H7 (cell line): ENCODE measurements around the gene VWA1. TPM values are rescaled to one million over a fixed set of nuclear protein-coding genes. Genes with fewer than 3 reads are reported as not detected.
"Not testable (repeated sequence)": the region's sequence is repeated elsewhere in the genome, so short reads cannot be mapped to it uniquely, and the experiment has no call there.

Experiments
- DNase-seq: peaks from one replicate; pipeline ENCODE4 v3.0.0; 2012
- H3K27me3 ChIP-seq: 2 replicates; pipeline ENCODE4 v1.6.0; 2011; ENCODE audit warnings: mild to moderate bottlenecking, low read length; ENCODE audit not compliant: control insufficient read depth, insufficient read depth
- H3K36me3 ChIP-seq: replicated peaks from 2 replicates; pipeline ENCODE4 v1.5.1; 2011; ENCODE audit warnings: low read length; ENCODE audit not compliant: control insufficient read depth, insufficient read depth
- H3K4me3 ChIP-seq: 2 replicates; pipeline ENCODE4 v1.5.1; 2011; ENCODE audit warnings: low read depth, mild to moderate bottlenecking, control low read depth, low read length, moderate library complexity; ENCODE audit not compliant: insufficient read depth
- total RNA-seq: library from RNA; depleted of rRNA; stranded (reverse); fragments of >200 nt; shearing (Covaris generic); gene quantifications from 2 replicates; pipeline ENCODE4 v1.2.3, GENCODE V29; 2014

Gene VWA1
- total RNA-seq, 1 experiment from 2014 or later: 37.1 TPM

DNA sequence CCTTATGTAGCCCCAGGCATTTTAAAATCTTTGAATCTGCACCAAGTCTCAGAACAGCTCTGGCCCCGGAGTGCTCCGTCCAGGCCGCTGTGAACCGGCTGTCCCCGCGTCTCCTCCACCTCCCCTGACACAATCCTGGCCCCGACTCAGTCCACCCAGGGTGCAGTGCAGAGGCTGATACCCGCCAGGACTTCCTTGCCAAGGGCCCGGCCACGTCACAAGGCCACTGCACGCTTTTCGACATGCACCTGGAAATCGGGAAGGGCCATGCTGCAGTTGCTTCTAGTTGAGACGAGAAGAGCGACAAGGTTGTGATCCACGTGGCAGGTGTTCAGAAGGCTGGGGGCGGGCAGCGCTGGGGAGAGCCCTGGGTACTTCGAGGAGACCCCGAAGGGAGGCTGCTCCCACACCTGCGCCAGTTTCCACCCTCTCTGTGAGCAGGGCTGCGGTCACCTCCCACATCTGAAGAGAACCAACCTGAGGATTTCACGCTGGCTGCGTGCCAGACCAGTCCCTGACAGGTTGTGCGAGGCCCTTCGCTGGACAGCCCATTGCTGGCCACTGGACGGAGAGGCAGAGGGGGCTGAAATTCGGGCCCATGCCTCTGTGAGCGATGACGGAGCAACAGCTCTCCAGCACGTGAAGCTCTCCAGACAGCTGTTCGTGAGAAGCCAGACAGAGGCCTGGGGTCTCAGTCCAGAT lies 6.7 kb downstream of the VWA1 start:
- Histone ChIP-seq H3K36me3 (no peaks in the 10 kb centered on the region), H3K4me3 (no peak overlapping the region), H3K27me3 (no peaks in the 10 kb centered on the region)
- peak; percentile 47 for DNase-seq

DNA sequence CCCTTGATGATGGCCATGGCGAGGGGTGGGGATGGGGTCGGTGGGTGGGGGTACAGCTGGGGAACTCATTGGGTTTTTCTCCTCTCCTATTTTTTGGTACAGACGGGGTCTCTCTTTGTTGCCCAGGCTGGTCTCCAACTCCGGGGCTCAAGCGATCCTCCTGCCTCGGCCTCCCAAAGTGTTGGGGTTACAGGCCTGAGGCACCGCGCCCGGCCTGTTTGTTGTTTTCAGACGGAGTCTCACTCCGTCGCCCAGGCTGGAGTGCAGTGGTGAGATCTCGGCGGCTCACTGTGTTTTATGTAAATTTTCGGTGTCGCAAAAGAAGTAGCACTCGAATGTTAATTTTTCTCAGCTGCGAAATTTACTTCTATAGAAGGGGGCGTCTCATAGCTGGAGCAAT lies 11.1 kb downstream of the VWA1 start:
- H3K27me3 ChIP-seq, DNase-seq, H3K4me3 ChIP-seq, H3K36me3 ChIP-seq: not testable (repeated sequence)

DNA sequence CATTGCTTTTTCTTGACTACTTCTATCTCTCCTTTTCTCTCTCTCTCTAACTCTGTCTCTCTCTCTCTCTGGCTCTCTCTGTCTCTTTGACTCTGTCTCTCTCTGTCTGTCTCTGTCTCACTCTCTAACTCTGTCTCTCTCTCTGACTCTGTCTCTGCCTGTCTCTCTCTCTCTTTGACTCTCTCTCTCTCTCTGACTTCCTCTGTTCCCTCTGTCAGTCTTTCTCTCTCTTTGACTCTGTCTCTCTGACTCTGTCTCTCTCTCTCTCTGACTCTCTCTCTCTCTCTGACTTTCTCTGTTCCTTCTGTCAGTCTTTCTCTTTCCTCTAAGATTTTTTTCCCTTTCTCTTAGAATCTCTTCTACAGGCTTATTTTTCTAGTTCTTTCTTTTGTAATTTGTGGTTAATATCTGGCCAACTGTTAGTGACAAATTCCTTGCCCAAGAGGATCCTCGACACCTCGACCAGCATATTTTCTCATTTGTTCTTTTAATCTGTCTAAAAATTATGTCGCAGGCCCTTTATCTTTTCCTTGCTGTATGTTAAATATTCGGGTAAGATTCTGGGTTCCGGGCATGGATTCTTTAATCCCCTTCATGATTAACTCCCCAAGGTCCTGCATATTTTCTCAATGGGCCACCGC lies 13.7 kb downstream of the VWA1 start, which contains the start of gene ATAD3C:
Gene ATAD3C (plus strand): TSS at position 591 of the 641 bp plus-strand sequence. CDS start 995 bp downstream, outside the sequence.
- Histone ChIP-seq H3K36me3 (no peaks in the 10 kb centered on the region), H3K4me3 (no peak within 1 kb of the TSS), H3K27me3 (no peaks in the 10 kb centered on the region)
- no peak for DNase-seq

DNA sequence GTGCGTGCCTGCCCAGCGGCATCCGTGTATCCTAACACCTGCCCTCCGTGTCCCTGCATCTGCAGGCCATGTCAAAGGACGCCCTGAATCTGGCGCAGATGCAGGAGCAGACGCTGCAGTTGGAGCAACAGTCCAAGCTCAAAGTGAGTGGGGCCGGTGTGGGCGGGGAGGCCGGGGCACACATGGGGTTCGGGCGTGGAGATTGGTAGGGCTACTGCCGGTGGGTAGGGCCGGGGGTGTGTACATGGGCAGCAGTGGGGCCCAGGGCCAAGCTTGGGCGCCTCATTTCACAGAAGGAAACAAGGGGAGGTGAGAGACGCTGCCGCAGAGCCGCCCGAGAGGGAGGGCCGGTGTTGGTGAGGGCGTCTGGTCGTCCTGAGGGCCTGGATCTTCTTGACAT lies 15.1 kb downstream of the VWA1 start:
- not testable (repeated sequence) for H3K4me3 ChIP-seq, H3K27me3 ChIP-seq, DNase-seq, H3K36me3 ChIP-seq

DNA sequence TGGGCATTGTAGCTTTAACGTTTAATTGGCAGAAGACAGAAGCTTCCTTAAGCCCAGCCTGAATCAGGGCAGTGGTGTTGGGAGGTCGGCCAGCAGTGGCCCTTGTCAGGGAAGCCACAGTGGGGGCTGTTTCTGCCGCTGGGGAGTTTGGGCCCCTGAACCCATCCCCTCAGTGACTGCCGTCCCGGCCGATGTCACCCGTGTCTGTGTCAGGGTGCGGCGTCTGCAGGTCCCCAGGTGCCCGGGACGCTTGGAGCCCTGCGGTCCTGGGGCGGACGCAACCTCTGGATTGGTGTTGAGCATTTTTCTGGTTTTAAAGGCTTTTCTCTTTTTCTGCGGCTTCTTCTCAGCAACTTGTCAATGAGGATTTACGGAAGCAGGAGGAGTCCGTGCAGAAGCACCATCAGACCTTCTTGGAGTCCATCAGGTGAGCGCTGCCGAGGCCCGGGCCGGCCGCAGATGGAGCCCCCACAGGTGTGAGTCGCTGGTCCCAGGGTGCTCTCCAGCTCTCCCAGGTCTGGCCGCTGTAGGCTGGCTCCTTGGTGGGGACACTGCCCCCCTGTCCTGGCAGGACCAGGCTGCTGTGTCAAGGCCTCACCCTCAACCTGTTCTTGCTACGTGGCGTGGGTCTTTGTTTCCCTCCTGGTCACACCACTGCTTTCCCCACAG lies 16.3 kb downstream of the VWA1 start:
- Histone ChIP-seq H3K36me3 (no peaks in the 10 kb centered on the region), H3K4me3 (no peak overlapping the region), H3K27me3 (no peaks in the 10 kb centered on the region)
- no peak for DNase-seq

DNA sequence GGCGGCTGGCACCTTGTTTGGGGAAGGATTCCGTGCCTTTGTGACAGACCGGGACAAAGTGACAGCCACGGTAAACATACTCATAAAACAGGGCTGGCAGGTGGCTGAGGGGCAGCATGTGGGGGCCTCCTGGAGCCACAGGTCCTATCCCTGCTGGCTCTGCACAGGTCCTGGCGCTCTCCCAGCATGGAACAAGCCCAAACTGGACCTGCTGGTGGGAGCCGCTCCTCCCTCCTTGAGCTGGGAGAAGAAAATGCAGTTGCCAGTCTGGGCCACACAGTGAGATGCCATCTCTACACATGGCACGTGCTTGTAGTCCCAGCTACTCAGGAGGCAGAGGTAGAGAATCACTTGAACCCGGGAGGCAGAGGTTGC lies 16.9 kb downstream of the VWA1 start:
- not testable (repeated sequence) for H3K27me3 ChIP-seq, H3K36me3 ChIP-seq, DNase-seq, H3K4me3 ChIP-seq

DNA sequence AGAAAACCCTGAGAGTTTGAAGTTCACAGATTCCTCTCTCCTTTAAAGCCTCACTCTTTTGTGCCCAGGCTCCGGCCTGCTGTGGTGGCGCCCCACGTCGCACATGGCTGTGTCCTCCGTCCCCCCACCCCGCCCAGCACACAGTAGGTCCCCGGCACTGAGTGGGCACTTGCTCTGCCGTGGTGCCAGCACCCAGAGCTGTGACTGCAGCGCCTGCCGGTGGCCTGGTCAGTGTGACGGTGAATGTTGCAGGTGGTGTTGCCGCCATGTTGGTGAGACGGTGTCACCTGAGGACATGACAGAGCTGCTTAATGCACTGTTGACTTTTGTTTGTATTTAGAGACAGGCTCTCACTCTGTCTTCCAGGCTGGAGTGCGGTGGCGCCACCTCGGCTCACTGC lies 17.4 kb downstream of the VWA1 start:
- H3K36me3 ChIP-seq: no peaks in the 10 kb centered on the region
- H3K27me3 ChIP-seq: no peaks in the 10 kb centered on the region
- no peak overlapping the region for H3K4me3 ChIP-seq
- DNase-seq: no peak

DNA sequence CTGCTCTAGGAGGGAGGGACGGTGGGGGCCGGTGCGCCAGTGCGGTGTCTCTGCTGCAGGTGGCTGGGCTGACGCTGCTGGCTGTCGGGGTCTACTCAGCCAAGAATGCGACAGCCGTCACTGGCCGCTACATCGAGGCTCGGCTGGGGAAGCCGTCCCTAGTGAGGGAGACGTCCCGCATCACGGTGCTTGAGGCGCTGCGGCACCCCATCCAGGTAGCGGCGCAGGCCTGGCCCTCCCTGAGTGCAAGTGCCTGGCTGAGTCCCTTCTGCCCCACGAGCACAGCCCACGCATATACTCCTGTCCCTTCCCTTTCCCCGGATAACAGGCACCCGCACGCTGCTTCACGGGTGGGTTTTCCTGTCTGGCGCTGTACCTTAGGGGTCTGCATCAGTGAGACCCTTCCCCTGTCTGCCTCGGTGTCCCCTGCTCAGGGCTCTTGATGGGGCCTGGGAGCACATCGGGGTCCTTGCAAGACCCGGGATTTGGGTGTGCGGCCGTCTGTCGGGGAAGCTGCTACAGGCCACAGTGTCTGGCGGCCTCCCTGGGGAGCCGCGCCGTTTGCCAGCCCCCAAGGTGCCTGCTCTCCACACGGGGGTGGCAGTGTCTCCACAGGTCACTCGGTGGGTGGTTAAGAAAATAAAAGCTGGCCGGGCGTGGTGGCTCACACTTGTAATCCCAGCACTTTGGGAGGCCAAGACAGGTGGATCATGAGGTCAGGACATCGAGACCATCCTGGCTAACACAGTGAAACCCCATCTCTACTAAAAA lies 19.0 kb downstream of the VWA1 start:
- not testable (repeated sequence) for H3K36me3 ChIP-seq, H3K4me3 ChIP-seq, H3K27me3 ChIP-seq, DNase-seq

DNA sequence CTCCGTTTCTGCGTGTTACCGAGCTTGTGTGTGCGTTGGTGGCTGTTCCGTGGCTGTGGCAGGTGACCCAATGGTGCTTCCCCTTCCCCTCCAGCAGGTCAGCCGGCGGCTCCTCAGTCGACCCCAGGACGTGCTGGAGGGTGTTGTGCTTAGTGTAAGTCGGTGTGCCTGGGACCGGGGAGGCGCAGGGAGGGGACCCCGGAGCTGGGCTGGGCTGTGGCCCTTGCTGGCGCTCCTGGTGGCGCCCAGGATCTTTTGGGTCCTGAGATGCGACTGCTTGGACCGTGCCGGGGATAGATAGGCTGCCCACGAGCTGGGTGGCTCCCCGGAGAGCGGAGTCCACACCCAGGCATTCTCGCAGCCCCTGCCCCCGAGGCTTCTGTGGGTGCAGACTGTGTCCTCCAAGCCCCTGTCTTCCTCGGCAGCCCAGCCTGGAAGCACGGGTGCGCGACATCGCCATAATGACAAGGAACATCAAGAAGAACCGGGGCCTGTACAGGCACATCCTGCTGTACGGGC lies 19.9 kb downstream of the VWA1 start:
- DNase-seq: no peak

DNA sequence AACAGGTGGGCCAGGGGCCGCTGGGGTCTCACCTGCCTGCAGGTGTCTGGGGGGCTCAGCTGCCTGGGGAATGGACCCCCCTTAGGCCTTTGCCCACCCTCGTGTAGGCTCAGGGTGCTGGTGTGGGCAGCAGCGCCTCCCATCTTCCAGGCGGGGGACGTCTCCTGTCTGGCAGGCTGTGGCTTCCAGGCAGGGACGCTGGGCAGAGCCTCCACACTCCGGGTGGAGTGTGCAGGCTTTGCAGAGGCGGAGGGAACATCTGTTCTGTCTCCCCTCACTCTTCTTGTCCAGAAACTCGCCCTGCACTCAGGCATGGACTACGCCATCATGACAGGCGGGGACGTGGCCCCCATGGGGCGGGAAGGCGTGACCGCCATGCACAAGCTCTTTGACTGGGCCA lies 20.4 kb downstream of the VWA1 start:
- H3K4me3 ChIP-seq, H3K36me3 ChIP-seq, H3K27me3 ChIP-seq, DNase-seq: not testable (repeated sequence)

More for the DNA sequence above, 19.9 kb downstream of the VWA1 start:
- H3K4me3 ChIP-seq: no peak overlapping the region
- no peaks in the 10 kb centered on the region for H3K36me3 ChIP-seq
- H3K27me3 ChIP-seq: no peaks in the 10 kb centered on the region

DNA sequence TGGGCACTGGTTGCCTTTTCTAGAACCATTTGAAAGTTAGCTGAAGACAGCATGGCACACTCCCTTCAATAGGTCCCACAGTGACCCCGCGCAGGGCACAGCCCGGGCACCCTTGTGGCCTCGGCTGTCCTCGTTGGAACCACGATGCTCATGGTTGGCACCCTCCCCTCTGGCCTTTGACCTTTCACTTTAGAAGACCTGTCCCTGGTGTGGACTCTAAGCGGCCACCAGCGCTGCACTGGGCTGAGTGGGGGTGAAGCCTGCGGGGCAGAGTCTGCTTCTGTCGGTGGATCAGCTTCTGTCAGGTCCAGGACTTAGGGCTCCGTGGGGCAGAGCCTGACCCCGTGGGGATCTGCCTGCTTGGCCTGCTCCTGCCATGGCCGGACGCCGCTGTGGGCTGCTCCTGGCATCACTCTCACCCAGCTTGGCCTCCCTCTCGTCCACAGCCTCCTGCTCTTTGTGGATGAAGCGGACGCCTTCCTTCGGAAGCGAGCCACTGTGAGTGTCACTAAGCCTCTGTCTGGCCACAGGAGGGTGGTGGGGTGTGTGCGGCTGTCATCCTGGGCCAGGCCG lies 21.3 kb downstream of the VWA1 start:
- not testable (repeated sequence) for H3K4me3 ChIP-seq, H3K36me3 ChIP-seq

DNA sequence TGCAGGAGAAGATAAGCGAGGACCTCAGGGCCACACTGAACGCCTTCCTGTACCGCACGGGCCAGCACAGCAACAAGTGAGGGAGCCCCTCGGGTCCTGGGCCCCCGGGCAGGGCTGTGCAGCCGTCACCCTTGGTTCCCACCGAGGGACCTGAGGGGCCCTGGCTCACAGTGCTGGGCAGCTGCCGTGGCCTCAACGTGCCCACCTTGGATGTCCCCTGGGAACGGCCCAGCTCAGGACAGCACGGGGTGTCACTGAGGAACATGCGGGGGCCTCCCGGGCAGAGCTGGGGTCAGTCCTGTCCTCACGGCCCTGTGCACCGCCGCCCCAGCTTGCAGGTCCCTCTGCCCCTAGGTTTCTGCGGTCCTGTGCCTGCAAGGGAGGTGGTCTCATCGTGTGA lies 23.7 kb downstream of the VWA1 start:
- not testable (repeated sequence) for H3K27me3 ChIP-seq, H3K36me3 ChIP-seq, H3K4me3 ChIP-seq, DNase-seq

More for the DNA sequence above, 21.3 kb downstream of the VWA1 start:
- not testable (repeated sequence) for DNase-seq, H3K27me3 ChIP-seq

DNA sequence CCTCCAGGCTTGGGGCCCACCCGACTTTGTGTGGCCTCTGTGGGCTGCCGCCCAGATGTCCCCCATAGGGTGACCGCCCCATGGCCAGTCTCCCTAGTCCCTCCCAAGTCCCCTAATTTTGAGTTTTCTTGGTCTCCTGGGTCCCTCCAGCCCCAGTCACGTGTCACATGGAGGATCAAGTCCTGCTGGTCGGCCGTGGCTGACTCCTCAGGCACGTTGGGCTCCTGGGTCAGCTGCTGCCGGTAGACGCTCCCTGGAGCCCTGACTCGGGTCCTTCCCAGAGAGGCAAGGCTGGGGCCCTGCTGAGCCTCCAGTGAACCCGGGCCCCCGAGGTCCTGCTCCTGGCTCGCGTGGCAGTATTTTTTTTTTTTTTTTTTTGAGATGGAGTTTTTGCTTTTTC lies 24.2 kb downstream of the VWA1 start:
- not testable (repeated sequence) for H3K4me3 ChIP-seq, H3K27me3 ChIP-seq, H3K36me3 ChIP-seq, DNase-seq

DNA sequence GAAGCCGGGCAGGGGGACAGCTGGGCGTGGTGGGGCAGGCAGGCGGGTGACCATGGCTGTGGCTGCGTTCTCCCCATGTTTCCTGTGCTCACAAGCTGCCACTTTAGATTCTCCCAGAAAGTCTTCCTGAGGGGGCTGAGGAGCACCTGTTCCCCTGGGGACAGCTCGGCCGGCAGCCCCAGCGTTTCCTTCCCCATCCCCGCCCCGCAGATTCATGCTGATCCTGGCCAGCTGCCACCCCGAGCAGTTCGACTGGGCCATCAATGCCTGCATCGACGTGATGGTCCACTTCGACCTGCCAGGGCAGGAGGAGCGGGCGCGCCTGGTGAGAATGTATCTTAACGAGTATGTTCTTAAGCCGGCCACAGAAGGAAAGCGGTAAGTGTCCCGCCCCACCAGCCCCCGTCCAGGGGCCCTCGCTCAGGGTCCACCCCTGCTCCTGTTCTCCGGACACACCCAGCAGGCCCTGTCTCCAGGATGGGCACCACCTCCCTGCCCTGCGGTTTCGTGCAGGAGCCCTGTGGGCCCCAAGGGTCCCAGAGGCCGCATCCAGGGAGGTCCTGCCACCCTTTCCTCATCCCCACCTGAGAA lies 25.1 kb downstream of the VWA1 start:
- DNase-seq: peak; percentile 20
- no peaks in the 10 kb centered on the region for H3K36me3 ChIP-seq
- no peaks in the 10 kb centered on the region for H3K27me3 ChIP-seq
- H3K4me3 ChIP-seq: no peak overlapping the region
